HEK293 (cell line): ENCODE measurements around the gene PNPLA6.

Source experiments
- CTCF ChIA-PET: fragments of 350-600 bp; formaldehyde crosslinking; extraction: SDS; loops from one replicate; lab custom pipeline; 2021; ENCODE audit warnings: antibody characterized with exemption; lab: Yijun Ruan, JAX
- POLR2A ChIA-PET: fragments of 300-600 bp; formaldehyde crosslinking; extraction: SDS; loops from one replicate; lab custom pipeline; 2020; ENCODE audit warnings: antibody characterized with exemption, inconsistent platforms; lab: Yijun Ruan, JAX
- H3K27ac ChIP-seq: fragments of 200-500 bp; sonication (Bioruptor generic); 2 replicates; pipeline ENCODE4 v1.5.1; 2014; ENCODE audit warnings: low read depth, low read length, control low read depth, inconsistent platforms; ENCODE audit errors: extremely low read depth
- H3K36me3 ChIP-seq, 2 experiments: fragments of 200-500 bp in 1 of 2; sonication (Bioruptor generic) in 1 of 2; 1 replicate in 1 of 2; 2 replicates in 1 of 2; pipeline ENCODE4 v1.5.1; 2014 to 2017; ENCODE audit warnings: inconsistent platforms in 2 of 2, low read length in 2 of 2; ENCODE audit not compliant: control insufficient read depth in 2 of 2, insufficient read depth in 1 of 2
- H3K4me1 ChIP-seq: fragments of 200-500 bp; sonication (Bioruptor generic); 2 replicates; pipeline ENCODE4 v1.5.1; 2014; ENCODE audit warnings: mild to moderate bottlenecking, low read length, inconsistent platforms; ENCODE audit not compliant: control insufficient read depth, insufficient read depth
- H3K4me3 ChIP-seq: 2 replicates; pipeline ENCODE4 v1.5.1; 2011; ENCODE audit warnings: low read depth, mild to moderate bottlenecking, control low read depth, low read length, moderate library complexity
- H3K9me3 ChIP-seq: fragments of 200-500 bp; sonication (Bioruptor generic); 2 replicates; pipeline ENCODE4 v1.5.1; 2014; ENCODE audit warnings: low read depth, low read length, inconsistent platforms; ENCODE audit not compliant: control insufficient read depth, insufficient read depth
- EGR2 ChIP-seq: fragments of 450-650 bp; formaldehyde crosslinking; IDR thresholded peaks from 2 replicates; pipeline ENCODE4 v1.5.1; 2016; ENCODE audit warnings: low read depth, missing biosample characterization, missing genetic modification characterization
- KLF1 ChIP-seq: fragments of 450-650 bp; formaldehyde crosslinking; IDR thresholded peaks from 2 replicates; pipeline ENCODE4 v1.5.1; 2016; ENCODE audit warnings: missing biosample characterization, missing genetic modification characterization
- KLF8 ChIP-seq: fragments of 450-650 bp; formaldehyde crosslinking; IDR thresholded peaks from 2 replicates; pipeline ENCODE4 v1.5.1; 2016; ENCODE audit warnings: missing biosample characterization, missing genetic modification characterization
- KLF9 ChIP-seq: fragments of 450-650 bp; formaldehyde crosslinking; IDR thresholded peaks from 2 replicates; pipeline ENCODE4 v1.5.1; 2016; ENCODE audit warnings: missing biosample characterization, missing genetic modification characterization, low read depth
- MYNN ChIP-seq: fragments of 450-650 bp; formaldehyde crosslinking; IDR thresholded peaks from 2 replicates; pipeline ENCODE4 v1.5.1; 2016; ENCODE audit warnings: missing biosample characterization, missing genetic modification characterization, borderline replicate concordance
- SP3 ChIP-seq: fragments of 450-650 bp; formaldehyde crosslinking; IDR thresholded peaks from 2 replicates; pipeline ENCODE4 v1.5.1; 2016; ENCODE audit warnings: missing biosample characterization, missing genetic modification characterization
- YY2 ChIP-seq: fragments of 450-650 bp; formaldehyde crosslinking; IDR thresholded peaks from 2 replicates; pipeline ENCODE4 v1.5.1; 2016; ENCODE audit warnings: missing biosample characterization, missing genetic modification characterization
- ZBTB1 ChIP-seq: fragments of 450-650 bp; formaldehyde crosslinking; IDR thresholded peaks from 2 replicates; pipeline ENCODE4 v1.5.1; 2016; ENCODE audit warnings: missing biosample characterization, missing genetic modification characterization
- ZBTB21 ChIP-seq: fragments of 450-650 bp; formaldehyde crosslinking; IDR thresholded peaks from 2 replicates; pipeline ENCODE4 v1.5.1; 2017; ENCODE audit warnings: missing biosample characterization, missing genetic modification characterization
- ZBTB48 ChIP-seq: fragments of 450-650 bp; formaldehyde crosslinking; IDR thresholded peaks from 2 replicates; pipeline ENCODE4 v1.5.1; 2016; ENCODE audit warnings: missing biosample characterization, missing genetic modification characterization
- ZFHX2 ChIP-seq: fragments of 450-650 bp; formaldehyde crosslinking; conservative IDR thresholded peaks from 2 replicates; pipeline ENCODE4 v1.5.1; 2016; ENCODE audit warnings: missing biosample characterization, missing genetic modification characterization
- ZNF133 ChIP-seq: fragments of 450-650 bp; formaldehyde crosslinking; IDR thresholded peaks from 2 replicates; pipeline ENCODE4 v1.5.1; 2016; ENCODE audit warnings: missing biosample characterization, missing genetic modification characterization
- ZNF174 ChIP-seq: fragments of 450-650 bp; formaldehyde crosslinking; IDR thresholded peaks from 2 replicates; pipeline ENCODE4 v1.5.0; 2017; ENCODE audit warnings: missing biosample characterization, mild to moderate bottlenecking, missing genetic modification characterization
- ZNF311 ChIP-seq: fragments of 450-650 bp; formaldehyde crosslinking; IDR thresholded peaks from 2 replicates; pipeline ENCODE4 v1.5.1; 2017; ENCODE audit warnings: missing biosample characterization, missing genetic modification characterization, borderline replicate concordance
- ZNF335 ChIP-seq: fragments of 450-650 bp; formaldehyde crosslinking; conservative IDR thresholded peaks from 2 replicates; pipeline ENCODE4 v1.5.1; 2016; ENCODE audit warnings: missing biosample characterization, missing genetic modification characterization
- ZNF501 ChIP-seq: fragments of 450-650 bp; formaldehyde crosslinking; IDR thresholded peaks from 2 replicates; pipeline ENCODE4 v1.5.1; 2016; ENCODE audit warnings: missing biosample characterization, missing genetic modification characterization
- ZNF514 ChIP-seq: fragments of 450-650 bp; formaldehyde crosslinking; IDR thresholded peaks from 2 replicates; pipeline ENCODE4 v1.5.1; 2016; ENCODE audit warnings: missing biosample characterization, missing genetic modification characterization
- ZNF548 ChIP-seq: fragments of 450-650 bp; formaldehyde crosslinking; IDR thresholded peaks from 2 replicates; pipeline ENCODE4 v1.5.1; 2016; ENCODE audit warnings: missing biosample characterization, missing genetic modification characterization
- ZNF549 ChIP-seq: fragments of 450-650 bp; IDR thresholded peaks from 2 replicates; pipeline ENCODE4 v1.5.1; 2018; ENCODE audit warnings: missing biosample characterization, missing genetic modification characterization, mild to moderate bottlenecking, inconsistent platforms, moderate library complexity
- ZNF561 ChIP-seq: fragments of 450-650 bp; IDR thresholded peaks from 2 replicates; pipeline ENCODE4 v1.5.1; 2018; ENCODE audit warnings: missing biosample characterization, missing genetic modification characterization, borderline replicate concordance
- ZNF585B ChIP-seq: fragments of 450-650 bp; formaldehyde crosslinking; IDR thresholded peaks from 2 replicates; pipeline ENCODE4 v1.5.1; 2016; ENCODE audit warnings: missing biosample characterization, missing genetic modification characterization
- ZNF610 ChIP-seq: fragments of 450-650 bp; formaldehyde crosslinking; IDR thresholded peaks from 2 replicates; pipeline ENCODE4 v1.5.1; 2016; ENCODE audit warnings: missing biosample characterization, missing genetic modification characterization, borderline replicate concordance
- ZNF629 ChIP-seq: fragments of 450-650 bp; formaldehyde crosslinking; IDR thresholded peaks from 2 replicates; pipeline ENCODE4 v1.5.1; 2017; ENCODE audit warnings: missing biosample characterization, missing genetic modification characterization
- ZNF76 ChIP-seq: fragments of 450-650 bp; formaldehyde crosslinking; IDR thresholded peaks from 2 replicates; pipeline ENCODE4; 2016; ENCODE audit warnings: low read depth, missing biosample characterization, missing genetic modification characterization, borderline replicate concordance
- TF ChIP-seq, protein P1 (sequence below): fragments of 450-650 bp; formaldehyde crosslinking; IDR thresholded peaks from 2 replicates; pipeline ENCODE4 v1.5.1; 2016; ENCODE audit warnings: missing biosample characterization, missing genetic modification characterization
- TF ChIP-seq, protein P2 (sequence below): fragments of 450-650 bp; formaldehyde crosslinking; IDR thresholded peaks from 2 replicates; pipeline ENCODE4 v1.5.1; 2016; ENCODE audit warnings: missing biosample characterization, missing genetic modification characterization
- TF ChIP-seq, protein P3 (sequence below): fragments of 450-650 bp; formaldehyde crosslinking; IDR thresholded peaks from 2 replicates; pipeline ENCODE4 v1.5.1; 2016; ENCODE audit warnings: missing biosample characterization, missing genetic modification characterization
- TF ChIP-seq, protein P4 (sequence below): fragments of 450-650 bp; formaldehyde crosslinking; IDR thresholded peaks from 2 replicates; pipeline ENCODE4 v1.5.1; 2016; ENCODE audit warnings: missing biosample characterization, missing genetic modification characterization, low read depth
- TF ChIP-seq, protein P5 (sequence below): fragments of 450-650 bp; formaldehyde crosslinking; IDR thresholded peaks from 2 replicates; pipeline ENCODE4 v1.5.1; 2016; ENCODE audit warnings: missing biosample characterization, missing genetic modification characterization

PNPLA6 gene

DNA sequence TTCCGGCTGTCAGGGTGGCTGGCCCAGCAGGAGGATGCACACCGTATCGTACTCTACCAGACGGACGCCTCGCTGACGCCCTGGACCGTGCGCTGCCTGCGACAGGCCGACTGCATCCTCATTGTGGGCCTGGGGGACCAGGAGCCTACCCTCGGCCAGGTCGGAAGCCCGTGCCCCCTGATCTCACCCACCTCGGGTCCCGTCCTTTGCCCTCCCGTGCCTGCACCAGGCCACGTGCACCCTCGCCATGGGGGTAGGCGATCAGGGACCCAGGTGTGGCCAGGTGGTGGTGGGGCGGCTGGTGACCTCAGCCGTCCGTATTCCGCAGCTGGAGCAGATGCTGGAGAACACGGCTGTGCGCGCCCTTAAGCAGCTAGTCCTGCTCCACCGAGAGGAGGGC, 19.0 kb downstream of the PNPLA6 start (continued):
- TF ChIP-seq MYNN (tag by site-specific recombination) (no peak), ZNF549 (no peak), ZNF76 (tag by site-specific recombination) (no peak), ZNF561 (tag by site-specific recombination) (no peak), ZNF514 (tag by site-specific recombination) (no peak)
- TF ChIP-seq, protein P1, sequence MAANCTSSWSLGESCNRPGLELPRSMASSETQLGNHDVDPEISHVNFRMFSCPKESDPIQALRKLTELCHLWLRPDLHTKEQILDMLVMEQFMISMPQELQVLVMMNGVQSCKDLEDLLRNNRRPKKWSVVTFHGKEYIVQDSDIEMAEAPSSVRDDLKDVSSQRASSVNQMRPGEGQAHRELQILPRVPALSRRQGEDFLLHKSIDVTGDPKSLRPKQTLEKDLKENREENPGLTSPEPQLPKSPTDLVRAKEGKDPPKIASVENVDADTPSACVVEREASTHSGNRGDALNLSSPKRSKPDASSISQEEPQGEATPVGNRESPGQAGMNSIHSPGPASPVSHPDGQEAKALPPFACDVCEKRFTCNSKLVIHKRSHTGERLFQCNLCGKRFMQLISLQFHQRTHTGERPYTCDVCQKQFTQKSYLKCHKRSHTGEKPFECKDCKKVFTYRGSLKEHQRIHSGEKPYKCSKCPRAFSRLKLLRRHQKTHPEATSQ: no peak
- TF ChIP-seq, protein P2, sequence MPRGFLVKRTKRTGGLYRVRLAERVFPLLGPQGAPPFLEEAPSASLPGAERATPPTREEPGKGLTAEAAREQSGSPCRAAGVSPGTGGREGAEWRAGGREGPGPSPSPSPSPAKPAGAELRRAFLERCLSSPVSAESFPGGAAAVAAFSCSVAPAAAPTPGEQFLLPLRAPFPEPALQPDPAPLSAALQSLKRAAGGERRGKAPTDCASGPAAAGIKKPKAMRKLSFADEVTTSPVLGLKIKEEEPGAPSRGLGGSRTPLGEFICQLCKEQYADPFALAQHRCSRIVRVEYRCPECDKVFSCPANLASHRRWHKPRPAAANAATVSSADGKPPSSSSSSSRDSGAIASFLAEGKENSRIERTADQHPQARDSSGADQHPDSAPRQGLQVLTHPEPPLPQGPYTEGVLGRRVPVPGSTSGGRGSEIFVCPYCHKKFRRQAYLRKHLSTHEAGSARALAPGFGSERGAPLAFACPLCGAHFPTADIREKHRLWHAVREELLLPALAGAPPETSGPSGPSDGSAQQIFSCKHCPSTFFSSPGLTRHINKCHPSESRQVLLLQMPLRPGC (tag by site-specific recombination): no peak
- TF ChIP-seq, protein P3, sequence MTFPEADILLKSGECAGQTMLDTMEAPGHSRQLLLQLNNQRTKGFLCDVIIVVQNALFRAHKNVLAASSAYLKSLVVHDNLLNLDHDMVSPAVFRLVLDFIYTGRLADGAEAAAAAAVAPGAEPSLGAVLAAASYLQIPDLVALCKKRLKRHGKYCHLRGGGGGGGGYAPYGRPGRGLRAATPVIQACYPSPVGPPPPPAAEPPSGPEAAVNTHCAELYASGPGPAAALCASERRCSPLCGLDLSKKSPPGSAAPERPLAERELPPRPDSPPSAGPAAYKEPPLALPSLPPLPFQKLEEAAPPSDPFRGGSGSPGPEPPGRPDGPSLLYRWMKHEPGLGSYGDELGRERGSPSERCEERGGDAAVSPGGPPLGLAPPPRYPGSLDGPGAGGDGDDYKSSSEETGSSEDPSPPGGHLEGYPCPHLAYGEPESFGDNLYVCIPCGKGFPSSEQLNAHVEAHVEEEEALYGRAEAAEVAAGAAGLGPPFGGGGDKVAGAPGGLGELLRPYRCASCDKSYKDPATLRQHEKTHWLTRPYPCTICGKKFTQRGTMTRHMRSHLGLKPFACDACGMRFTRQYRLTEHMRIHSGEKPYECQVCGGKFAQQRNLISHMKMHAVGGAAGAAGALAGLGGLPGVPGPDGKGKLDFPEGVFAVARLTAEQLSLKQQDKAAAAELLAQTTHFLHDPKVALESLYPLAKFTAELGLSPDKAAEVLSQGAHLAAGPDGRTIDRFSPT: no peak

DNA sequence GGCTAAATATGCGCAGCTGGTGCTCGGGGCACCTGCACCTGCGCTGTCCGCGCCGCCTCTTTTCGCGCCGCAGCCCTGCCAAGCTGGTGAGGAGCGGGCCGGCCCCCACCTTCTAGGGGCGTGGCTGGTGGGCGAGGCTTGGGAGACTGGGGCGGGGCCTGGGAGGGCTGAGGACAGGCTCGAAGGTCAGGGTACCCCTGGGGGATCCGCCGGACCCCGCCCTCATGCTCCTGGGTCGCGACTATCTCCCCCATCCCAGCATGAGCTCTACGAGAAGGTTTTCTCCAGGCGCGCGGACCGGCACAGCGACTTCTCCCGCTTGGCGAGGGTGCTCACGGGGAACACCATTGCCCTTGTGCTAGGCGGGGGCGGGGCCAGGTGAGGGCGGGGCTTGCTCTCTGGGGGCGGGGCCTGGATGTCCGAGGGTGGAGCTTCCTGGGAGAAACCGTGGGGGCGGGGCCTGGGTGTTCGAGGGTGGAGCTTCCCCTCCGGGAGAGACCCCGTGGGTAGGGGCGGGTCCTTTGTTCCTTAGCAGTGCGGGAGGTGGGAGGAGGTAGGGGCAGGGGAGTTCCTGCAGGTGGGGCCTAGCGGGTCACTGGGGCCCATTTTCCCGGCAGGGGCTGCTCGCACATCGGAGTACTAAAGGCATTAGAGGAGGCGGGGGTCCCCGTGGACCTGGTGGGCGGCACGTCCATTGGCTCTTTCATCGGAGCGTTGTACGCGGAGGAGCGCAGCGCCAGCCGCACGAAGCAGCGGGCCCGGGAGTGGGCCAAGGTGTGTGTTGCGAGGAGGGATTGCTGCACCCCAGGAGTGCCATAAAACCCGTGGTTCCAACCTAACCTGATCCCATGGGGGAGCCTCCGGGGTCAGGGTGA, 19.7 kb downstream of the PNPLA6 start:
- Histone ChIP-seq H3K36me3 (peaks cover 0 to 37% of the 10 kb centered on the region in 2 experiments; a peak in 2 of 3 replicates), H3K4me1 (no peaks in the 10 kb centered on the region), H3K4me3 (no peak overlapping the region), H3K9me3 (no peaks in the 10 kb centered on the region), H3K27ac (no peak overlapping the region)
- ChIA-PET POLR2A (no interaction called here), CTCF (interaction anchor here (0.6 to 1.4 kb wide), 2 partner anchors 13 to 261 kb away, joined by 3 to 6 read pairs; partner anchors contain the start of gene INSR)
- TF ChIP-seq KLF1 (peak; percentile 82), ZNF629 (tag by site-specific recombination) (no peak), ZNF174 (no peak), ZNF335 (tag by site-specific recombination) (no peak), YY2 (tag by site-specific recombination) (no peak), SP3 (tag by site-specific recombination) (0 out of 2 replicates have a peak, but pooled peaks have one; percentile 20), ZNF585B (no peak), ZNF133 (tag by site-specific recombination) (no peak), ZNF311 (tag by site-specific recombination) (no peak), ZNF548 (tag by site-specific recombination) (no peak), ZBTB1 (tag by site-specific recombination) (no peak), ZFHX2 (no peak), KLF9 (tag by site-specific recombination) (0 out of 2 replicates have a peak, but pooled peaks have one; percentile 33), EGR2 (tag by site-specific recombination) (peak; percentile 27; the same call in 1 of the 2 replicates), ZNF610 (tag by site-specific recombination) (no peak), ZNF501 (no peak), ZNF76 (tag by site-specific recombination) (no peak), ZBTB21 (tag by site-specific recombination) (no peak), KLF8 (tag by site-specific recombination) (peak; percentile 77; the same call in 1 of the 2 replicates), ZBTB48 (tag by site-specific recombination) (no peak)
- TF ChIP-seq, protein P4, sequence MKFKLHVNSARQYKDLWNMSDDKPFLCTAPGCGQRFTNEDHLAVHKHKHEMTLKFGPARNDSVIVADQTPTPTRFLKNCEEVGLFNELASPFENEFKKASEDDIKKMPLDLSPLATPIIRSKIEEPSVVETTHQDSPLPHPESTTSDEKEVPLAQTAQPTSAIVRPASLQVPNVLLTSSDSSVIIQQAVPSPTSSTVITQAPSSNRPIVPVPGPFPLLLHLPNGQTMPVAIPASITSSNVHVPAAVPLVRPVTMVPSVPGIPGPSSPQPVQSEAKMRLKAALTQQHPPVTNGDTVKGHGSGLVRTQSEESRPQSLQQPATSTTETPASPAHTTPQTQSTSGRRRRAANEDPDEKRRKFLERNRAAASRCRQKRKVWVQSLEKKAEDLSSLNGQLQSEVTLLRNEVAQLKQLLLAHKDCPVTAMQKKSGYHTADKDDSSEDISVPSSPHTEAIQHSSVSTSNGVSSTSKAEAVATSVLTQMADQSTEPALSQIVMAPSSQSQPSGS (tag by site-specific recombination): no peak
- TF ChIP-seq, protein P5, sequence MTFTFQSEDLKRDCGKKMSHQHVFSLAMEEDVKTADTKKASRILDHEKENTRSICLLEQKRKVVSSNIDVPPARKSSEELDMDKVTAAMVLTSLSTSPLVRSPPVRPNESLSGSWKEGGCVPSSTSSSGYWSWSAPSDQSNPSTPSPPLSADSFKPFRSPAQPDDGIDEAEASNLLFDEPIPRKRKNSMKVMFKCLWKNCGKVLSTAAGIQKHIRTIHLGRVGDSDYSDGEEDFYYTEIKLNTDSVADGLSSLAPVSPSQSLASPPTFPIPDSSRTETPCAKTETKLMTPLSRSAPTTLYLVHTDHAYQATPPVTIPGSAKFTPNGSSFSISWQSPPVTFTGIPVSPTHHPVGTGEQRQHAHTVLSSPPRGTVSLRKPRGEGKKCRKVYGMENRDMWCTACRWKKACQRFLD (tag by site-specific recombination): no peak
